VCaP (cell line): ENCODE results near the gene IGSF8.

Experiments used
- H3K27ac ChIP-seq: fragments of 450-650 bp; 2 replicates; pipeline ENCODE4 v1.5.1; 2017
- TF ChIP-seq, protein P1 (sequence below): fragments of 450-650 bp; conservative IDR thresholded peaks from 2 replicates; pipeline ENCODE4 v1.5.1; 2017; ENCODE audit warnings: mild to moderate bottlenecking, moderate library complexity

IGSF8 gene

DNA sequence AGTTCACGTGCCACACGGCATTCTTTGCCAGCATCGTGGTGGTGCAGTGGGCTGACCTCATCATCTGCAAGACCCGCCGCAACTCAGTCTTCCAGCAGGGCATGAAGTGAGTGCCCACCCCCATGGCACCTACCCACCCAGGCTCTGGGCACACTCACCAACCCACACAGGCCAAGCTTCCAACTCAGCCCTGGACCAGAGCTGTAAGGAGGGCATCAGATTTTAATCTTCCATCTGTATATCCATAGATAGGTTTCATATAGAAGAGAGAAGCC lies 38.4 kb upstream of the IGSF8 start:
- TF ChIP-seq, protein P1, sequence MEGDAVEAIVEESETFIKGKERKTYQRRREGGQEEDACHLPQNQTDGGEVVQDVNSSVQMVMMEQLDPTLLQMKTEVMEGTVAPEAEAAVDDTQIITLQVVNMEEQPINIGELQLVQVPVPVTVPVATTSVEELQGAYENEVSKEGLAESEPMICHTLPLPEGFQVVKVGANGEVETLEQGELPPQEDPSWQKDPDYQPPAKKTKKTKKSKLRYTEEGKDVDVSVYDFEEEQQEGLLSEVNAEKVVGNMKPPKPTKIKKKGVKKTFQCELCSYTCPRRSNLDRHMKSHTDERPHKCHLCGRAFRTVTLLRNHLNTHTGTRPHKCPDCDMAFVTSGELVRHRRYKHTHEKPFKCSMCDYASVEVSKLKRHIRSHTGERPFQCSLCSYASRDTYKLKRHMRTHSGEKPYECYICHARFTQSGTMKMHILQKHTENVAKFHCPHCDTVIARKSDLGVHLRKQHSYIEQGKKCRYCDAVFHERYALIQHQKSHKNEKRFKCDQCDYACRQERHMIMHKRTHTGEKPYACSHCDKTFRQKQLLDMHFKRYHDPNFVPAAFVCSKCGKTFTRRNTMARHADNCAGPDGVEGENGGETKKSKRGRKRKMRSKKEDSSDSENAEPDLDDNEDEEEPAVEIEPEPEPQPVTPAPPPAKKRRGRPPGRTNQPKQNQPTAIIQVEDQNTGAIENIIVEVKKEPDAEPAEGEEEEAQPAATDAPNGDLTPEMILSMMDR, result no peak
- no peak overlapping the region for H3K27ac ChIP-seq

DNA sequence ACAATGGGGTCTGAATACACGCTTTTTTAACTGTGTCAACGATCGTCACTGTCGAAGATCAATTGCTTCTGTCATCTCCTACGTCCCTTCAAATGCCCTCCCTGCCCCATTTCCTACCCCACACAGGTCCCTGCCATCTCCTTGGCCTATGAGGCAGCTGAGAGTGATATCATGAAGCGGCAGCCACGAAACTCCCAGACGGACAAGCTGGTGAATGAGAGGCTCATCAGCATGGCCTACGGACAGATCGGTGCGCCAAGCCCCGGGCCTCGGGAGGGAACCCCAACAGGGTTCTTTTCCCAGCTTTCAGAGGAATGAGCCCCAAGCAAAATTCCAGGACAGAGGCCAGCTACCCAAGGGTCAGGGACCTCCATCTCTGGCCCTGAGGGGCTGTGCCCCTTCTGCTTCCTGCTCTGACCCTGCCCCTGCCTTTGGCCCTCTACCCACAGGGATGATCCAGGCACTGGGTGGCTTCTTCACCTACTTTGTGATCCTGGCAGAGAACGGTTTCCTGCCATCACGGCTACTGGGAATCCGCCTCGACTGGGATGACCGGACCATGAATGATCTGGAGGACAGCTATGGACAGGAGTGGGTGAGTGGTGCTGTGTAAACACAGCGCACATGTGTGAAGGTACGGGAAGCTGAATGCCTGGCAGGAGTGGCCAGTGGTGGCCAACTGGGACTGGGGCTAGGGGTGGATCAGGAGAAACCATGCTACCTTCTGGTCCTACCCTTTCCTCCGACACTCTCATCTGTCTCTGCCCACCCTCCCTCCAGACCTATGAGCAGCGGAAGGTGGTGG lies 37.9 kb upstream of the IGSF8 start:
- TF ChIP-seq, protein P1, result no peak
- no peak overlapping the region for H3K27ac ChIP-seq

DNA sequence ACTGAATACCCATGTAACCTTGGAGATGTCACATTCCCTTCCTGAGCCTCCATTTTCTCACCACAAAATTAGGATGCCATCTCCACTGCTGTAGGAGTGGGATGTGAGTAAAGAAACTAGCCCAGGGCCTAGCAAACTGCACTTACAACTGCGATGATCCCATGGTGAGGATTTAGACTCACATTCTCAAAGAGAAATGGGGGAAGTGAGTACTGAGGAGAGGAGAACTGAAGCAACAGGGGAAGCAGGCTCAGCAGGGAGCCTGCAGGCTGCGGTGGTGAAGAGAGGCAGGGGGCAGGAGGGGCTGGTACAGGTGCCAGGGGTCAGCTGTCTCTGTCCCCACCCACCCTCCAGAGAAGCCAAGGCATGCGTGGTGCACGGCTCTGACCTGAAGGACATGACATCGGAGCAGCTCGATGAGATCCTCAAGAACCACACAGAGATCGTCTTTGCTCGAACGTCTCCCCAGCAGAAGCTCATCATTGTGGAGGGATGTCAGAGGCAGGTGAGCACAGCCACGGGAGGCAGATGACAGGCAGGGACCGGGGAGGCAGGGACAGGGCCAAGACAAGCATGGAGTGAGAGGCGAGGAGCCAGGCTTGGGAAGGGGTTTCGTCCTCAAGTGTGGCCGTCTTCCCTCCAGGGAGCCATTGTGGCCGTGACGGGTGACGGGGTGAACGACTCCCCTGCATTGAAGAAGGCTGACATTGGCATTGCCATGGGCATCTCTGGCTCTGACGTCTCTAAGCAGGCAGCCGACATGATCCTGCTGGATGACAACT lies 36.6 kb upstream of the IGSF8 start:
- H3K27ac ChIP-seq, result no peak overlapping the region
- TF ChIP-seq, protein P1, result no peak

DNA sequence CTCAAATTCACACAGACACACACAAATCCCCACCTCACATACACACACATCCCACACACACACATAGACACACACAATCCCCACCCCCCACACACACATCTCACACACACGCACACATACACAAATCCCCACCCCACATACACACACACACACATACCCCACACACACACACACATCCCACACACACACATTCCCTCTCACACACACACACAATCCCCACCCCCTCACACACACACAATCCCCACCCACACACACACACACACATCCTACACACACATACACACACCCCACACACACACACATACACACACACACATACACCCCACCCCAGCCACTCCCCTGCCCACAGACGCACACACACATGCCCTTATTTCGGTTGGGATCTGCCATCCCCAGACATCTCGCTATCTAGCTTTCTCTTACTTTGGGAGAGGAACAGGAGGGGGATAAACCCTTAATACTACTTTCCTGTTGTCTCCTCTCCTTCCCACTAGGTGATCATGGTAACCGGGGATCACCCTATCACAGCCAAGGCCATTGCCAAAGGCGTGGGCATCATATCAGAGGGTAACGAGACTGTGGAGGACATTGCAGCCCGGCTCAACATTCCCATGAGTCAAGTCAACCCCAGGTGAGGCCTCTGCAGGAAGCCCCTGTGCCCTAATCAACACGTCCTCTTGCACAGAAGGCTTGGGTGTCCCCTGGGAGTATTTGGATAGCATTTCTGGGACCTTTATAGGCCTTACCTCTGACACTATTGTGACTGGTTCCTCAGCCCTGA lies 35.8 kb upstream of the IGSF8 start:
- TF ChIP-seq, protein P1, result no peak
- H3K27ac ChIP-seq, result no peak overlapping the region

DNA sequence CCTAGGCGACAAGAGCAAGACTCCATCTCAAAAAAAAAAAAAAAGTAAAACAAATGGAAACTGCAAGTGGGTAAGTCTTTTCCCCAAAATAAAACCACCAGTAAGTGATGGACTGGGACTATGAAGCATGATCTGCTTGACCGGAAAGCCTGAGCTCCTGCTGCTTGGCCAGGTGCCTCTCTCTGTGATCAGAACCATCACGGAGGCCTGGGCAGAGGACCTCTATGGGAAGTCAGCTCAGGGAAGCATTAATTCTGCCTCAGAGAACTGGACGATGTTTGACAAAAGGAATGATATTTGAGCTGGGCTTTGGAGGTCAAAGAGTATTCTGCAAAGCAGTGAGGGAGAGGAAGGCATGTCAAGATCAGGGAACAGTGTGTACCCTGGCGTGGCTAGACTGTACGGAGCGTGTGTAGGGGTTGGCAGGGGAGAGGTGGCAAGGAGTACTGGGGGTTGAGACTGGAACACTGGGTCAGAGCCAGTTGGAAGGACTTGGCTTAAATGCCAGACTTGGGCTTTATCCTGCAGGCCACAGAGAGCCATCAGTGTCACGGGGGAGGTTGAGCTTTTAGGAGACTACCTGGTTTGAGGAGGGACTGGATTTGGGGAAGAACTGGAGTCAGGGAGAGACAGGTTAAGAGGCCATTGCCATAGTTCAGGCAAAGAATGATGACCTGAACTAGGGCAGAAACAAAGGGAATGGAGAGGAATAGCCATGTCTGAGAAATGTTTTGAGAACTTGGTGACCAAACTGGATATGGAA lies 33.6 kb upstream of the IGSF8 start:
- TF ChIP-seq, protein P1, result no peak
- H3K27ac ChIP-seq, result peak overlapping the region; percentile 42

DNA sequence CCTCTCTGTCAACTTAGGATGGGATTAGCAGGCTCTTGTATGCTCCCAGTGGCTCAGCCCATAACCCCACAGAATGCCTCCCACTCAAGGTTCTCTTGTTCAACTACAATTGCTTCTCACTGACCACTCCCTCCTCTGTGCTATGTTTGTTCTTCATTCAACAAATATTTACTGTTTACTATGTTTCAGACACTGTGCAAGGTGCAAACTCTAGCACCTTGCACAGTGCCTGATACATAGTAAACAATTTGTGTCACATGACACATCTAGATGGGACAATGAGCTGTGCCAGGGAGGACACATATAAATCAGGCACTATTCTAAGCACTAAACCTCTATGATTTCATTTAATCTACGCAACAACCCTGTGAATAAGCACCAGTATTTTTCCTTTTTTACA lies 32.5 kb upstream of the IGSF8 start:
- no peak overlapping the region for H3K27ac ChIP-seq
- TF ChIP-seq, protein P1, result no peak
